ENCODE data around the gene CTSD. TPM values are rescaled to one million over a fixed set of nuclear protein-coding genes. Genes with fewer than 3 reads are reported as not detected.

CTSD gene
- polyA plus RNA-seq, 1 of the 3 experiments (the other 2 are of a cell fraction): 187 TPM

- TF ChIP-seq FOXM1 (IDR thresholded peaks at IDR 0.05; ENCODE audit: low read depth) (no peak), RAD21 (IDR thresholded peaks at IDR 0.05; ENCODE audit: low read length) (no peak)
These were observed 16.6 kb downstream of the CTSD start (continued) for GRCh38 chr11:1746956-1747752.

GRCh38 chr11:1746511-1746931, 17.2 kb downstream of the CTSD start:
- DNase-seq: peak; percentile 56
- no peak overlapping the region; a peak in 1 of 4 replicates for H3K4me3 ChIP-seq (ENCODE audit: low read depth in 2 of 2, low read length in 1 of 2)
- H3K4me2 ChIP-seq: no peak overlapping the region
- H3K79me2 ChIP-seq (ENCODE audit: insufficient read depth): no peaks in the 10 kb centered on the region
- ChIA-PET POLR2A (interaction anchor here (1.1 kb wide), 1 partner anchor 52 kb away, joined by 3 read pairs; no protein-coding TSS in a partner anchor), CTCF (interaction anchor here (1.0 to 2.5 kb wide), 4 partner anchors 17 to 94 kb away, joined by 3 to 9 read pairs (median 4); partner anchors contain the start of gene CTSD)
- no peaks in the 10 kb centered on the region for H3K9me3 ChIP-seq
- TF ChIP-seq IRF3 (IDR thresholded peaks at IDR 0.05; ENCODE audit: low read depth, low read length) (no peak), SIN3A (IDR thresholded peaks at IDR 0.05; ENCODE audit: borderline replicate concordance, low read depth, low read length) (no peak), YY1 (IDR thresholded peaks at IDR 0.05; ENCODE audit: low read depth) (no peak), CHD2 (IDR thresholded peaks at IDR 0.05; ENCODE audit: low read length, partially characterized antibody) (no peak), RXRA (IDR thresholded peaks at IDR 0.05; ENCODE audit: borderline replicate concordance, low read depth) (no peak), FOXJ3 (CRISPR knock-in tag; IDR thresholded peaks at IDR 0.05) (no peak), ZBTB33 (IDR thresholded peaks at IDR 0.05; ENCODE audit: borderline replicate concordance, low read depth) (no peak), JUND (IDR thresholded peaks at IDR 0.05) (no peak), CTCF (IDR thresholded peaks at IDR 0.05) (no peak), ELF1 (IDR thresholded peaks at IDR 0.05) (no peak), GABPA (IDR thresholded peaks at IDR 0.05; ENCODE audit: low read depth) (no peak)
- peak overlapping the region in 1 of 2 experiments; percentile 92; a peak in 2 of 4 replicates for H3K27ac ChIP-seq (ENCODE audit: low read depth in 2 of 2, low read length in 1 of 2)
- no peaks in the 10 kb centered on the region for H3K36me3 ChIP-seq (replicated peaks in 1 of 2; ENCODE audit: control insufficient read depth in 1 of 2, insufficient read depth in 2 of 2, low read length in 1 of 2)
- 89% methylated on average over 17 of the region's 22 CpGs for WGBS (ENCODE audit: low lambda C conversion rate)
- H3K9ac ChIP-seq: no peak overlapping the region
- H3K9me2 ChIP-seq: no peaks in the 10 kb centered on the region
- H3K4me1 ChIP-seq (ENCODE audit: control insufficient read depth in 1 of 2, insufficient read depth in 2 of 2, low read depth in 1 of 2, low read length in 1 of 2): peaks cover 0 to 74% of the 10 kb centered on the region in 2 experiments; a peak in 1 of 4 replicates
- H2AFZ ChIP-seq (ENCODE audit: low read depth): no peak overlapping the region
- H3K27me3 ChIP-seq (ENCODE audit: insufficient read depth): no peaks in the 10 kb centered on the region
- H4K20me1 ChIP-seq (ENCODE audit: insufficient read depth): no peaks in the 10 kb centered on the region
- peaks cover 7% of the 10 kb centered on the region for H3F3A ChIP-seq (replicated peaks; ENCODE audit: insufficient read depth)
